Upper lobe of left lung (tissue), 6 donors: ENCODE results near the gene TFG. TPM values are rescaled to one million over a fixed set of nuclear protein-coding genes. Genes with fewer than 3 reads are reported as not detected.

ENCODE experiments used
- ATAC-seq, 2 donors: fragments of 200-7000 bp; cut with Tn5 transposase; one replicate each; pipeline ENCODE4 v1.9.1; 2022; ENCODE audit warnings: mild to moderate bottlenecking in 2 of 2, moderate library complexity in 2 of 2; ENCODE audit not compliant: low FRiP score in 2 of 2
- DNase-seq, 2 donors: peaks; one replicate each; pipeline ENCODE4 v3.0.0-alpha.2; 2019 to 2020
- H3K27ac ChIP-seq, 4 donors: fragments of 200-600 bp; sonication (generic); one replicate each; pipeline ENCODE4 v1.5.1; 2016 to 2019
- H3K27me3 ChIP-seq, 4 donors: fragments of 200-600 bp; sonication (generic); one replicate each; pipeline ENCODE4 v1.5.1; 2017 to 2019
- H3K36me3 ChIP-seq, 4 donors: fragments of 200-600 bp; sonication (generic); one replicate each; pipeline ENCODE4 v1.5.1; 2016 to 2019
- H3K4me1 ChIP-seq, 4 donors: fragments of 200-600 bp; sonication (generic); one replicate each; pipeline ENCODE4 v1.5.1; 2018 to 2019
- H3K4me3 ChIP-seq, 4 donors: fragments of 200-600 bp; sonication (generic); one replicate each; pipeline ENCODE4 v1.5.1; 2017 to 2019; ENCODE audit warnings: mild to moderate bottlenecking in 2 of 4, moderate library complexity in 1 of 4
- H3K9me3 ChIP-seq, 4 donors: fragments of 200-600 bp; sonication (generic); one replicate each; pipeline ENCODE4 v1.5.1; 2018 to 2019
- CTCF ChIP-seq, 6 experiments: fragments of 450-650 bp in 4 of 6; fragments of 200-600 bp in 2 of 6; sonication (generic) in 2 of 6; IDR thresholded peaks; one replicate each; pipeline ENCODE4 v1.5.1; 2016 to 2019; ENCODE audit warnings: antibody characterized with exemption in 6 of 6
- EP300 ChIP-seq, 4 donors: sonication (generic); formaldehyde crosslinking; IDR thresholded peaks; one replicate each; pipeline ENCODE4 v1.5.1; 2017; ENCODE audit warnings: antibody characterized with exemption in 4 of 4, control low read depth in 2 of 4
- POLR2A ChIP-seq, 4 donors: fragments of 450-650 bp; IDR thresholded peaks; one replicate each; pipeline ENCODE4 v1.5.1; 2016 to 2017; ENCODE audit warnings: antibody characterized with exemption in 4 of 4, mild to moderate bottlenecking in 2 of 4
- POLR2AphosphoS5 ChIP-seq, 2 donors: sonication (generic); formaldehyde crosslinking; IDR thresholded peaks; one replicate each; pipeline ENCODE4 v1.5.1; 2017; ENCODE audit warnings: antibody characterized with exemption in 2 of 2
- WGBS, 2 donors: methylation state at CpG; one replicate each; pipeline ENCODE4 v1.1.5; 2017 to 2018; 5-methylcytosine and 5-hydroxymethylcytosine counted together
- total RNA-seq, 6 donors: library from RNA; depleted of rRNA in 4 of 6; stranded (reverse); fragments of >200 nt in 4 of 6; gene quantifications; one replicate each; pipeline versions ENCODE4 v1.1.0 to v1.2.1, GENCODE V29; 2016 to 2021
- donor health status: DM: no; HTN: no; CAD: no; lungs with moderate emphysema.
- donor health status: DM: no; HTN: yes; CAD: no; lungs with severe emphysema.

TFG gene
- total RNA-seq, 6 donors from 2014 or later: 29.6 to 87.4 (median 55.9) TPM

- Histone ChIP-seq H3K4me1 (no peaks in the 10 kb centered on the region), H3K9me3 (no peaks in the 10 kb centered on the region), H3K36me3 (peaks cover 6 to 97% (median 34%) of the 10 kb centered on the region in 4 donors), H3K27me3 (no peaks in the 10 kb centered on the region), H3K27ac (no peak overlapping the region), H3K4me3 (no peak overlapping the region)
- no peak for TF ChIP-seq EP300 (IDR thresholded peaks at IDR 0.05)
- no peak for TF ChIP-seq CTCF (IDR thresholded peaks at IDR 0.05)
- TF ChIP-seq POLR2A (IDR thresholded peaks at IDR 0.05): no peak
- no peak for TF ChIP-seq POLR2AphosphoS5 (IDR thresholded peaks at IDR 0.05)
- ATAC-seq (no peak), DNase-seq (no peak)
- WGBS, 2 donors: 67 to 74% methylated on average over 2 of the region's 2 CpGs
These were observed 39.7 kb downstream of the TFG start for GRCh38 chr3:100748967-100749366.

DNA sequence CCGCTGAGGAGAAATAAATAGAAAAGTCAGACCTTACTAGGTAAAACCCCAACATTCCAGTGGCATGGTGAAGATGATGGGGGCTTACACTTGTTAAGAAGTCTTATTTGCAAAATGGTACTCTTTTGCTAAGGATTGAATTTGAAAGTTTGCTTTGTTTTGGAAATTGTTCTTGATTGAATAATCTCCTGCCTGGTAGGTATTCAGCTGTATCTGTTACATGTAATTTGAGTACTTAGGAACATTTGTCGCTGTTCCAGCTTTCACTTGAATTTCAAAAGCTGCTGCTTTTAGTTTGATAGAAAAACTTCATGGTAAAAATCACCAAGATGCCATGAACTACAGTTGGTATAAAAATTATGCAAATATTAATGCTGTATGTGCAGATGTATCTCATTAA lies 44.6 kb downstream of the TFG start:
- Histone ChIP-seq H3K27me3 (no peaks in the 10 kb centered on the region), H3K4me3 (no peak overlapping the region), H3K4me1 (no peaks in the 10 kb centered on the region), H3K36me3 (peaks cover 6 to 52% (median 21%) of the 10 kb centered on the region in 4 donors), H3K9me3 (no peaks in the 10 kb centered on the region), H3K27ac (no peak overlapping the region)
- no peak for TF ChIP-seq EP300 (IDR thresholded peaks at IDR 0.05)
- no peak for TF ChIP-seq CTCF (IDR thresholded peaks at IDR 0.05)
- no peak for TF ChIP-seq POLR2AphosphoS5 (IDR thresholded peaks at IDR 0.05)
- no peak for TF ChIP-seq POLR2A (IDR thresholded peaks at IDR 0.05)
- DNase-seq (no peak), ATAC-seq (no peak)
- WGBS, 2 donors: 73 to 75% methylated on average over 2 of the region's 2 CpGs

- Histone ChIP-seq H3K27ac (no peak overlapping the region), H3K27me3 (no peaks in the 10 kb centered on the region), H3K9me3 (no peaks in the 10 kb centered on the region), H3K4me3 (no peak overlapping the region), H3K4me1 (no peaks in the 10 kb centered on the region), H3K36me3 (peaks cover 6 to 43% (median 15%) of the 10 kb centered on the region in 4 donors)
- ATAC-seq (no peak), DNase-seq (no peak)
- 68 to 89% methylated on average over 3 of the region's 3 CpGs for WGBS, 2 donors
- TF ChIP-seq POLR2A (IDR thresholded peaks at IDR 0.05) (no peak), EP300 (IDR thresholded peaks at IDR 0.05) (no peak), POLR2AphosphoS5 (IDR thresholded peaks at IDR 0.05) (no peak), CTCF (IDR thresholded peaks at IDR 0.05) (no peak)
These were observed 45.5 kb downstream of the TFG start for GRCh38 chr3:100754563-100755334.

DNA sequence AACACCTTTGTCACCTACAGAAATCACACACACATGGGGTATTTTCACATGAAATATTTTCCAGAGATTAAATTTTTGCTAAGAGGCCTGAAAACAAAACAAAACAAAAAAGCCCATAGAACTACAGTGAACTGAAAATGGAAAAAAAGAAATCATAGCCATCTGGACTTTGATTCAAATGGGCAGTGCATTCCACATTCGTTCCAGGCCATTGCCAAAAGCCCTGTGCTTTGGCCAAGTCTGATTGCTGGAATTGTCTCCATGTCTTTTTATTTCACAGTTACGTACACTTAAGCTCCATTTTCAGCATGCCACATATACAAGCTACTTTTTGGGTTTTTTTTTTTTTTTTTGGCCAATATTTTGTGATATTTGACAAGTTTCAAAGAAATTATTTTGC lies 47.1 kb downstream of the TFG start:
- Histone ChIP-seq H3K27ac (no peak overlapping the region), H3K4me1 (no peaks in the 10 kb centered on the region), H3K9me3 (no peaks in the 10 kb centered on the region), H3K27me3 (no peaks in the 10 kb centered on the region), H3K36me3 (peaks cover 0 to 26% (median 8%) of the 10 kb centered on the region in 4 donors), H3K4me3 (no peak overlapping the region)
- ATAC-seq (no peak), DNase-seq (no peak)
- 65 to 86% methylated on average over 2 of the region's 2 CpGs for WGBS, 2 donors
- no peak for TF ChIP-seq POLR2AphosphoS5 (IDR thresholded peaks at IDR 0.05)
- TF ChIP-seq EP300 (IDR thresholded peaks at IDR 0.05): no peak
- no peak for TF ChIP-seq POLR2A (IDR thresholded peaks at IDR 0.05)
- TF ChIP-seq CTCF (IDR thresholded peaks at IDR 0.05): no peak

DNA sequence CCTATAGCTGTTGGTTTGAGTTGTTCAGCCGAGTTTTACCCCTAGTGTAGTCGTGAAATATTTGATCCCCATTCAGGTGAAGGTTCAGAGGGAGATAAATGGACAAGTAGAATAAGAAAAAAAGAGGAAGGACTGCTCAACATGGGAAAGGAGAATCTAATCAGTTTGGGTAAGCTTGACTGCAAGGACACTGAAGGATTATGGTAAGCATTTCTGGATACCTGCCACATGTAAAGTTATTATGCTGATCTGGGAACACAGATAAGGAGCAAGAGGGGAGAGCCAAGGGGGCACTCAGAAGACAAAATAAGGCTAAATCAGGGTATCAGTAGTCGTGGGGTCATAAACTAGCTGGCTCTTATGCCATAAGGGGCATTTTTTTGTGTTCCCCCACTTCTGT lies 49.9 kb downstream of the TFG start:
- 49 to 50% methylated on average over 3 of the region's 3 CpGs for WGBS, 2 donors
- H3K27ac ChIP-seq: no peak overlapping the region
- no peak for ATAC-seq
- H3K27me3 ChIP-seq: no peaks in the 10 kb centered on the region
- no peak overlapping the region for H3K4me3 ChIP-seq
- H3K36me3 ChIP-seq: no peaks in the 10 kb centered on the region
- DNase-seq: no peak
- TF ChIP-seq CTCF (IDR thresholded peaks at IDR 0.05): no peak
- TF ChIP-seq POLR2AphosphoS5 (IDR thresholded peaks at IDR 0.05): no peak
- no peak for TF ChIP-seq POLR2A (IDR thresholded peaks at IDR 0.05)
- TF ChIP-seq EP300 (IDR thresholded peaks at IDR 0.05): no peak
- no peaks in the 10 kb centered on the region for H3K4me1 ChIP-seq
- no peaks in the 10 kb centered on the region for H3K9me3 ChIP-seq
